ENCODE results near the gene TENT5A.

TENT5A gene

GRCh38 chr6:81770381-81770780 is 17.9 kb upstream of the TENT5A start:
- no peak for DNase-seq

- no peak for DNase-seq
Observed at GRCh38 chr6:81769824-81770223, 17.3 kb upstream of the TENT5A start.

- no peak for DNase-seq
Observed at GRCh38 chr6:81768150-81768942, 15.9 kb upstream of the TENT5A start.

GRCh38 chr6:81767163-81767891 is 14.8 kb upstream of the TENT5A start:
- no peak for DNase-seq

DNA sequence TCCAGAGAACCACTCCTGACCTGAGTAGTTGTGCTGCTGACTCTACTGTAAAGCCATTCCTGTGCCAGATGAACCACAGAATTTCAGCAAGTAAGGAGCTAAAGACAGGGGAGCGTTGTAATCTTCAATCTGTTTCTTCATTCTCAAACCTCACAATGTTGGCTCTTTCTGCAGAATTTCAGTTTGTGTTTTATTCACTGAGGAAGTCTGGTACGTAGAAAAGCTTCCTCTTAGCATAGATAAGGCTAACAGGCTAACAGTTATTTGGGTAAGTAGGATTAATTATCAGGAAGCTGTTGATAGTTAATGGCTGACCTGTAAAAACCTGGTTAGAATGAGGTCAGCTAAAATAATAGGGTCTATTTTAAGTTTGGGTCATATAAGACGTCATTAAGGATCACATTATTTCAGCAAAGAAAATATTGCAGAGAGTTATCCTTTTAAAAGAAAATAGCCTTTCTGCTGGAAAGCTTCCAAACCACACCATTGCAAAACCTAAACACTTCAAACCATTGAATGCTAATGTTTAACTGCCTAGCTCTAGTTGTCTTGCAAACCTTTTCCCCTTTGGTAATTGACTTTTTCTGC is 14.1 kb upstream of the TENT5A start:
- no peak for DNase-seq

DNA sequence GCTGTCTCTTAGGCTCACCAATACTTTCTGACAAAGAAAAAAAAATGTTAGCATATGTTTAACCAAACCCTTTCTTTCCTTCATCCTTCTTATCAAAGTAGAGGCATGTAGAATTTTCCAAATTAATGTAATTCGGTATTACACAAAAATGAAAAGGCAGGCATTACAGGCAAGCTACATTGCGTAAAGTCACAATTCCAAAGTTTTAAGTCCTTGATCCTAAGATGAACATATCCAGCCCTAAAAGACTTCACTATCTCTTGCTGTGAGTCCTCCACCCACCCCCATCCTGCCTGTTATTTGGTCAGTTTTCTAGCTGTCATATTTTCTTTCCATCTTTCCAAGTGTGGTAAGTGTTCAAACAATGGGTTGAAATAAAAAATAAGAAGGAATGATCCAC is 12.1 kb upstream of the TENT5A start:
- no peak for DNase-seq

DNA sequence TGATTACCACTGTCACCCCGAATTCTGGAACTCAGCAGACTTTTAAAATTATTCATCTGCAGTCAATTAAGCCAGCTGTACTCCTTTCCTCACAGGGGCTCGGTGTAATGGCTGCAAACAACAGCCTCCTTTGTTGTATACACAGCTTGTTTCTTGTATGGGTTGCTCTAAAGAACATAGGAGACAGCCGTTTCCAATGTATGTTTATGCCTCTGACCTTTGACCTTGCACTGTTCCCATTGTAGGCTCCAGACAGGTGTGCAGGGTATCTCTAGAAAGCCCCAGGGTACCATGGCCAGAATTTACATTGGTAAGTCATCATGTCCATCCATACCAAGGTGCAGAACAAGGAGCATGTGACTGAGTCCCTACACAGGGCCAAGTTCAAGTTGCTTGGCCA is 11.5 kb upstream of the TENT5A start:
- DNase-seq: no peak

DNA sequence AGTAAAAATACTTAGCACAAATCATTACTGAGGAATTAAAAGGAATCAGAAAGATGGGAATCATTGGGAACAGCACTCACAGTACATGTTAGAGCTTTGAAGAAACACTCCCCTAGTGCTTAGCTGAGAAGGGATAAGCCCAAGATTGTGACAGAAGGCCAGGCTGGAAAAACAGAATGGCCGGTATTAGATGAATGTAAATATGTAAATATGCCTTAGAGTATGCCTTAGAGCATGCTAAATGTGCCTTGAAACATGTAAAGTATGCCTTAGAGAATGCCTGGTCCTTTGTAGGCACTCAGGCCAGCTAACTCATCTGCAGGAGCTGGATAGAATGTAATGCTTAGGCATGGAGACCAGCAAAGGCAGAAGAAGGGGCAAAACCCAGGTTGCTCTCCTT is 10.6 kb upstream of the TENT5A start:
- DNase-seq: no peak

- DNase-seq: no peak
Observed at GRCh38 chr6:81762606-81763005, 10.1 kb upstream of the TENT5A start.

DNA sequence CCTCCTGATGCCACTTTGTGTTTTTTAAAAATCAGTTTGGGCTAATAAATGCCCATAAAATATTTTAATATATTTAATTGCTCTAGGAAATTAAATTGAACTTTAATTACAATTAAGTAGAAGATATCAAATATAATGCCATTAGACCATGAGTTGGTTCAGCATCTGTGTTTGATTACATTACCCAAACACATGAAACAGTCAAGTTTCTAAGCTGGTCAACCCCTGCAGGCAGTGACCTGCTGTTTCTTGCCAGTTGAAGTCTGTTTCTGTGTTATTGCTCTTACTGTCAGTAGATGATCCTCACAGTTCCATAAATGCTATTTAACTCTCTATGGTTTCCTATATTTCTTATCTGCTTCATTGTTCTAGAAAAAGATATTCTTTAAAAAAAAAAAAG is 9.7 kb upstream of the TENT5A start:
- DNase-seq: no peak

DNA sequence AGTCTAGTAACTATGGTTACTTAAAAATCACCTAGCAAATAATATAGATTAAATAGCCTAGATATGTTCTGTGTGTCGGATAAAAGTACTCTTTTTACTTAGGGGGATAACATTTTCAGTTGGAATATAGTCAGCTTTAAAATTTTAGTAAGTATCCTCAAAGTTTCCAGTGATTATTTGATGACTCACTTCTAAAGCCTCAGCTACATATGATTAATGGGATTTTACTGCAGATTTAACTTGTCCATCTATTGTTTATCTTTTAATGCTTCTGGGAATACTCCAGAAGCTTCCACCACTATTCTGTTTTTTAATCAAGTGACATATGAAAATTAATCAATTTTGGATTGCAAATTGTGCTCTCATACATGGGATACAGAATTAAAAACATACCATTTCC is 8.7 kb upstream of the TENT5A start:
- no peak for DNase-seq

- no peak for DNase-seq
Observed at GRCh38 chr6:81759782-81760181, 7.3 kb upstream of the TENT5A start.

- DNase-seq: no peak
Observed at GRCh38 chr6:81758221-81758620, 5.7 kb upstream of the TENT5A start.

DNA sequence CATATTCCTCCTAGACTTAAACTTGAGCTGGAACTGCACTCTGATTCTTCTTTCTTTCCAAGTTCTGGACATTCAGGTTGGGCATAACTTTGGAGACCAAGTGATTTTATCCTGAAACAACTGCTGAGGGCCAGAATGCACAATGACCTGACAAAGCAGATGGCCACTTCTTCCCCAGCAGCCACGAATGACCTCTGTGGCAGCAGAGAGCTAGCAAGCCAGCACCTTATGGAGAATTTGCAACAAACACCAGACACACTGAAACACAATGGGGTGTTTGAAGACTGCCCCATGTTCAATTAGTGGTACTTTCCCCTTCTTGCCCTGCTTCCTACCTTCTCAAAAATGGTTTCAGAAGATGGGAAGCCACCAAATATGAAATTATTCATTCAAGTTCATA is 4.2 kb upstream of the TENT5A start:
- DNase-seq: no peak

- no peak for DNase-seq
Observed at GRCh38 chr6:81755551-81755950, 3.1 kb upstream of the TENT5A start.

DNA sequence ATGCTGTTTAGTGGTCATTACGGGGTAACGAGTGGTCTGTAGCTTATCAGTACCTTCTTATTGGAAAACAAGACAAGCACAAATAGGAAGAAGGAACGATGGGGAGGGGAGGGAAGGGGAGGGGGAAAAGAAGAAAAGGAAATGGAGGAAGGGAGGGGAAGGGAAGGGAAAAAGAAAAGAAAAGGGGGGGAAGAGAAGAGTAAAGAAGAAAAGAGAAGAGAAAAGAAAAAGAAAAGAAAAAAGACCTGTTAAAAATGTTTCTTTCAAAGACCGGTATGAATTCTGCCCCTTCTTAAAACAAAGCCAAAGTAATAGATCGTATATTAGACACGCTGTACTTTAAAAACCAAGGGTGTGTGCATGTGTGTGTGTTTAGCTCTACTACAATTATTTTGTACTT is 2.4 kb upstream of the TENT5A start:
- DNase-seq: no peak

DNA sequence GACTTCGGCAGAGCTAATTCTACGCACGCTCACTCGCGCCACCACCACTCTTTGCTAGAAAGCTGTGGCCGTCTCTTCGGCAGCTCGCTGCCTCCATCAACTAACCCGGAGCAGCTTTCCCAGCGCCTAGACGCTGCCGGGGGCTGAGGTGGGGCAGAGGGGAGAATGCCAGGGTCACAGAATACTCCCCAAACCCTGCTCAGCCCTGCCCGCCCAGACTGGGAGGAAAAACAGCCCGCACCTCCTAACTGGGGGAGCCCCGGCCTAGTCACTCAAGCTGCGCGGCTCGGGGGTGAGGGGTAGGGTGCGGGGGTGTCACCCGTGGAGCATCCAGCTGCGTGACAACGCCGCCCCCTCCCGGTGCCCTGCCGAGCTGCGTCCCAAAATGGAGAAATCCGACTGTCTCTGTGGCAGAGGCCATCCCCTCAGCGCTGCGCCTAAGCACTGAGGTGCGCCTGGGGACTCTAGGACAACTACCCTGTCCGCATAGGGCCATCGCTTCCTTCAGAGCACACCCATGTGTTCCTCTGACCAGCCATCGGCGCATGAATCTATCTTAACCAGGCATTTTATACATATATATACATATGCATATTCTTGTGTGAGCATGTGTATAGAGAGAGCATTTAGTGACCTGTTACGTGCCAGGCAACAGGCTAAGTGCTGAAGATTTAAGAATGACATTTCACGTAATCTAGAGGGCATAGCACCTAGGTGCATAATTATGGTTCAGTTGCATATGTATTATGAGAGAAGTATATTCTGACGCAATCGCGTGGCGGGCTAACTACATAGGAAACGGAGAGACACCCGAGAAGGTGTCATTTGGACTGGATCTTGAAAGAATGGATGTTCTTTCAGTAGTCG is 1.5 kb upstream of the TENT5A start:
- DNase-seq: peak; percentile 42

DNA sequence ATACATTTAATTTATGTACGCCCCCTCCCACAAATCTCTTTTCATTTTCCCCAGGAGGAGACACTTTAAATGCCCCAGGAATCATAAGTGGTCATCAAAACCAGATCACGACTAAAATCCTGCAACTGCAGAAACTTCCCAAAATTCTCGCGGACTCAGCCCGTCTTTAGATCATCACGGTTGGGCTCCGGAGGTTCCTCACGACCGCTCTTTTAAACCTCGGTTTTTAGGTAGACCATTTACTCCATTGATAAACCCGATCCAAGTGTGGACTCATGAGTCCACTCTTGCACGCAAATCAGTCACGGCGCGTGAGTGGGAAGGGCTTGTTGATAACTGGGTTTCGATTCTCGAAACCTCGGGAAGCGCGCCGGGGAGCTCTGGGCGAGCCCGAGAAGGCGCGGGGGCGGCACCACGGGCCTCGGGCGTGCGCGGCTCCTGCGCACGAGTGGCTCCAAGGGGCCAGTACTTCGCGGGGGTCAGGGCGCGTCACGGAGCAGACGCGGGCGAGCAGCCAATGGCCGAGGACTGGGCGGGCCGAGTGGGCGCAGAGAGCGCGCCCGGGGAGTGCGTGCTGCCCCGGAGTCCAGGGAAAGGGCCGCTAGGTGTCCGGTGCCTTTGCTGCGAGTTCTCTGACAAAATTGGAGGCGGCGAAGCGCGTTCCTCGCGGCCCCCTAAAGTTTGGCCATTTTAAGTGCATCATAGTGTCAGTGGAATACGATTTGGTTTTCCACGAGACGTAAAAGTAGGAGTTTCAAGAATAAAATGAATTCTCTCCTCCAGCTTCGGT is 635 bp upstream of the TENT5A start:
- peak; percentile 28 for DNase-seq

DNA sequence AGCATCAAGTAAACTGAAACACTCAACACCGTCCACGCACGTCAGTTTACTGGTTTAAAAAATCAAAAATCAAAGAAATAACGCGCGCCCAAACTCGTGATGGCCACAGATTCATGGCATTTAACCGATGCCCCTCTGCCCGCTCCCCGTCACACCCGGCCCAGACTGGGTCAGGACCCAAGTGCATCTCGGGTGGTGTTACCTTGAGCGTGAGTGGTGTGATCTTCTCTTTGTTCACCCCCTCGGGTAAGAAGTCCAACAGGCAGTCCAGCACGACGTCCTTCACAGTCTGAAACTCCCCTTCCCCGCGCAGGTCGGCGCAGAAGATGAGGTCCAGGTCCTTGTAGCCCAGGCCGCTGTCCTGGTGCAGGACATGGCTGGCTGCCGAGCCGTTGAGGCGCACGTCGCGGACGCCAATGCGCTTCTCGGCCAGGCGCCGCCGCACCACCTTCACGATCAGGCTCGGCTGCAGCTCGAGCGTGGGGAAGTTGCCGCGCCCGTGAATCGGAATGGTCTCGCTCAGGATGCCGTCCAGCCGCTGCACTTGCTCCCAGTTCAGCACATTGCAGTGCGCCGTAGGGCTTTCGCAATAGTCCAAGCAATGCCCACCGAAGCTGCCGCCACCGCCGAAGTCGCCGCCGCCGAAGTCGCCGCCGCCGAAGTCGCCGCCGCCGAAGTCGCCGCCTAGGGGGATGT is 945 bp downstream of the TENT5A start:
- DNase-seq: no peak

GRCh38 chr6:81750681-81751387 is 1.6 kb downstream of the TENT5A start:
- no peak for DNase-seq

- DNase-seq: no peak
Observed at GRCh38 chr6:81750200-81750599, 2.3 kb downstream of the TENT5A start.
